NCI-H2081 treated with DMSO at 0.1 percent for 48 hours (cell line): ENCODE measurements around the gene ERBB4.

Source experiments
- DNase-seq: peaks from one replicate; lab custom pipeline; 2025; lab: John Stamatoyannopoulos, UW

The ERBB4 gene

DNA sequence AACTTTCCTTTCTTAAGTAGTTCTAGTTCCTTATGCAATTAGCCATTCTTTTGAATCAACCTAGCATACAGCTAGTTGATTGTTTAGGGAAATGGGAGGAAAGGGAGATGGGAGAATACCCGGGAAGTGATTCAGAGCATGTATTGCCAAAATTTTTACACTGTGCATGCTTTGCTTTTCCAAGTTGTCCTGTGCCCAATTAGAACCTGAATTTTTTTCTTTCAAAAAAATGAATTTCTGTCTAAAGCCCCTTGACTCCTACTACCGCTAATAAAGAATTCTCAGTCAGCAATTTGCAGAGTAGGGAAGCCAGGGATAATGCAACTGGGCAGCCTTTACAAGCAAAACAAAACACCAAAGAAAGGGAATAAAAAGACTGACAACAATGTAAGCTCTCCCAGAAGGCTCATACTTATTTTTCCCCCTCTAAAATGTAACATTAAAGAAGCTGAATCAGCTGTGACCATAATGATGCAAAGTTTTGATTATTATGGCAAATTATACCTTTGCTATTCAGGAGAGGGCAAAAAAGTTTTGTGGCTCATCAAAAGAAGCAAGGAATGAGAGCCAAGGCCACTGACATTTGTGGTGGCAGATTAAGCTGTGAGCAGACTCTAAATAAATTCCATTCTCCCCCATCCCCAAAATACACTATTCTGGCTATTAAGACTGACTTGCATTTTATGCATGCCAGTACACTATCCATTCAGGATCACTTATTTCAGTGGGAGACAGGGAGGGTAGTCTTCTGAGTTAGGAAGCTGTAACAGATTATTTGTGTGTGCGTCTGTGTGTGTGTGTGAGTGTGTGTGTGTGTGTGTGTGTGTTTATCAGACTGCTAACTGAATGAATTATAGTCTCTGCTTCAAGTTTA, 174.3 kb downstream of the ERBB4 start:
- no peak for DNase-seq

DNA sequence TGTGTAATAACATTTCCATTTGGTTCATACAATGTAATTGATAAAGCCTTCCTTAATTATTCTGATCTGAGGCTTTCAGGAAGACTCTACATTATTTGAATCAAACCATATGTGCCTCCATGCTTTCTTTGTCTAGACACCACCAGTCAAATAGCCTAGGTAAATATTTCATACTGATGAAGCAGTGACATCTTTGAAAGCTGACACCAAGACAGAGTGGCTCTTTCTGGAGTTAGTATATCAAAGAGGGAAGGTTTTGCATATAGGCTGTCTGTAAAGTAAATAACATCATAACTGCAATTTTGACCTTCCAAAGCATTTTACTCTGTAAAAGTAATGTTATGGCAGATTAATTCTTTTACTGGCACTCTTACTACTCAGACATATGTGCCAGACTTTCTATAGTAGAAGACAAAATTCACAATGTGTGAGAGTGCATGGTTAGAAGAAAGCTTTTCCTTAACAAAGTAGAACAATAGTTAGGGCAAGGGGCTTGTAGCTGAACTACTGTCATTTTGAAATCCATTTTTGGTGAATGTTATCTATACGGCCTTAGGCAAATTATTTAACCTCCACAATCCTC, 177.3 kb downstream of the ERBB4 start:
- no peak for DNase-seq

DNA sequence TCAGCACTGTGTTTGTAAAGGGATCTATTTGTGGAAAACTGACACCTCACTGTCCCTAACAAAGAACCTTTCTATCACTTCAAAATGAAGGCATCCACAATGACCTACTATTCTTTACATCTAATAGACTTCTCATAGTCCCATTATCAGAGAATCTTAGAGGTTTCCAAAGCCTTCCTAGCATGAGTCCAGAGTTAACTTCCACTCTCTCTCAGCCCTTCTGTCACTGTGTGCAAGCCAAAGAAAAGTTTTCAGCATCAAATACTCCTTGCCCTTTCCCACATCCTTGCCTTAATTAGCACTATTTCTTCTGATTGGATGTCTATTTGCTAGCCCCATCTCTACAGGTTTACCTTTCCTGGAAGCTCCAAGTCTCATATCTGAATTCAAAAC, 178.5 kb downstream of the ERBB4 start:
- no peak for DNase-seq

DNA sequence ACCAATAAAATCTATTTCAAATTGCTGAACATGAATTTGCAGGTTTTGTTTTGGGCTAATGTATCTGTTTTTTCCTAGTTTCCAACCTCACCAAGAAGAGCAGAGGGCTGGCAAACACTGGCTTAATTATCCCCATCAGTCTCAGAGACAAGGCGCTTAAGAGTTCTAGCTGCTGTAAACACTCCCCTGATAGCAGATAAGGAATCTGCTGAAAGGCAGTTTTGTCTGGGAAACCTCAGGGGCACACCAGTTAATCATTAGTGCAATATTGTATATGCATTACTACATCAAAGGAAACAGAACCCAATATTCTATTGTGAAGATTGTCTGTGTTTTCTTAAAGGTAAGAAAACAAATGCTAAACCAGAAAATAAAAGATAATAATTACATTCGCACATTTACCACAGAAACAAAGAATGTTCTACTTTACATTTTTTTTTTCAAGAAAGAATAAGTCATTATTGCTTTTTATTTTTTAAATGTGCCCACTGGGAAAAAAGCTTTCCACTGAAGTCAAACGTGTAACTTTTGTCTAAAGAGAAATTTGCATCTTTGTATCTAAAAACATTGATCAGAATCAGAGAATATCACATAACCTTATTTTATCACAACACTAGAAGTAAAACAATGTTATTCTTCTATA, 179.1 kb downstream of the ERBB4 start:
- no peak for DNase-seq

DNA sequence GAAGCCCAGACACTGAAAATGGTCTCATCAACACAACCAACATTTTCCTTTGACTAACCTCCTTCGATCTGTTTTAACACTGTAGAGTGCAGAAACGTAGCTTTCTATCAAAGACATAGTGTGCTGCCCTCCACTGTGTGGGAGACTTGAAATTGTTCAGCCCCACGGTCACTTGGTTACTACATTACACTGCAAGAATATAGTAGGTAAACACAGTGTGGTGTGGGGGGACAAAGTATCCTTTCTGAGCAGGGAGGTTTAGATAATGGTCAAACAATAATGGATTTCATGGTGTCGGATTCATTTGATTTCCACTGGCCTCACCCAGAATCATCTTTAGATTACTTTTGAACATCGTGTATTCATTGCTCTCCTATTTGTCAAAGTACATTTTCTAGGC, 181.0 kb downstream of the ERBB4 start:
- no peak for DNase-seq

DNA sequence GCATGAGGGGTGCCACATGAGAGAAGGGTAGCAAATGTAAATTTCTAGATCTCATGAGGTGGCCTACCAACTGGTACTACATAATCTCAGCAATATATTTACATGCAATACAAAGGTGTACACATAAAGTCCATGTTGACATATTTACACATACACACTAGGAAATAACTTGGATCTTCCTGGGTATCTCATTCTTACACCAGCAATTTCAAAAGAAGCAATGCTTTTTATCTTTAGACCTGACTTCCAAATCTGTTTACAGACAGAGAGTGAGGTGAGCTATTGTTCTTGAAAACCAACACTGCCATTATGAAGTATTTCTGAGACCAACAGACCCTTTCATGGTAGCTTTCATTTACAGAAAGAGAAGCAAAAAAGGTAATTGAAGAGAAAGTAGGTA, 184.2 kb downstream of the ERBB4 start:
- no peak for DNase-seq

DNA sequence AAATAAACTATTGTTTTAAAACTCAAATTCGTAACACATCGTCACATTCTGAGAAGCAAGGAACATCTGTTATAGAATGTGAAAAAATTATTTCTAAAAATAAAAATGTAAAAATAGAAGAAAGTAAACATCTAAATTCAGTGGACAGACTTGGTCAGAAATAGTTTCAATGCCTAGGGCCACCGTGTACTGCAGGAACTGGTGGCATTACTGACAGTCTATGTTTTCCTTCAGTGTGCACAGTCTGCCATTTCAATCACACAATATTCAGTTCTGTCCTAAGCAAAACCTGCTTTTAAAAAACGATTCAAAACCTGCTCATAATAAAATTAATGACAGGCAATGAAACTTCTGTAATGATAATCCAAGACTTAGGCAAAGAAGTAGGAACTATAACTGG, 190.1 kb downstream of the ERBB4 start:
- no peak for DNase-seq

DNA sequence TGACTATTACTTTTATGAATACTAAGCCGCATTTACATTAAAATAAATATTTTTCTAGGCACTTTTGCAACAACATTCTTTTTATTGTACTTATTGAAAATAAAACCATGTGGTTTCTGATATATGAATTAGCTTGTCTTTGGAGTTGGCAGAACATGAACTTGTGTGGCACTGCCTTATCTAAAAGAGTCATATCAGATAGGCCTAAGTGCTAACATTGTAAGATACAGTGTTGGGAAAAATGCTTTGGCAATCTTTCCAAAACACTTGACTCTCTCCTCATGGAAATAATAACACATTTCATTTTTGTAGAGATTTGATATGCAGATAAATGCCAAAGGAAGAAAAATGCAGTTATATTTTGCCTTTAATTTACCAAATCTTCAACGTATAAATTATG, 191.7 kb downstream of the ERBB4 start:
- DNase-seq = no peak

DNA sequence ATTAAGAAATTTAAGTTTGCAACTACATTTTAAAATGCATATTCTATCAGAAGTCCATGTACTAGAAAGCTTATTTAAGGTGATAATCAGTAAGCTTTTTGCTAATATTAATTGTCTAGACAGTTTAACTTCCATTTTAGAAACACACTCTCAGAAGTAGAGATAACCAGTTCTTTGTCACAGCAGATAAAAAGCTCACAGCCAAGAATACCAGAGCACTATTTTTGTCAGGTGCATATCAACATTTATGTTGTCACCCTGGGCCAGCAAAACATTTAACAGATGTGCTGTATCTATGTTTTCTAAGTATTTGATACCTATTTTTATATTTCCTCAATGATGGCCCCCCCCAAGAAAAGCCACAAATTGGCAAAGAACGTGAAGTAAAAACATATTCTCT, 192.6 kb downstream of the ERBB4 start:
- DNase-seq = no peak

DNA sequence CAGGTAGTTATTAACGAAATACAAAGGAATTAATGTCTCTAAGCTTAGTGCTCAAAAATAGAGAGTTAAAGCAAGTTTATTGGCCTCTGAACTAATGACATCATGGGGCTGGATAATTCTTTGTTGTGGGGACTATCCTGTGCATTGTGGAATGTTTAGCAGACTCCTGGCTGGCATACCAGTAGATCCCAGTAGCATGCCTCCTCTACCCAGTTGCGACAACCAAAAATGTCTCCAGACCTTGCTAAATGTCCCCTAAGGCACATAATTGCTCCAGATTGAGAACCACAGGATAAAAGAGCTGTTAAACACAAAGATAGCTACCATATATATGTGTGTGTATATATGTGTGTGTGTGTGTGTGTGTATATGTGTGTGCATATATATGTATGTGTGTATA, 194.5 kb downstream of the ERBB4 start:
- DNase-seq = no peak

DNA sequence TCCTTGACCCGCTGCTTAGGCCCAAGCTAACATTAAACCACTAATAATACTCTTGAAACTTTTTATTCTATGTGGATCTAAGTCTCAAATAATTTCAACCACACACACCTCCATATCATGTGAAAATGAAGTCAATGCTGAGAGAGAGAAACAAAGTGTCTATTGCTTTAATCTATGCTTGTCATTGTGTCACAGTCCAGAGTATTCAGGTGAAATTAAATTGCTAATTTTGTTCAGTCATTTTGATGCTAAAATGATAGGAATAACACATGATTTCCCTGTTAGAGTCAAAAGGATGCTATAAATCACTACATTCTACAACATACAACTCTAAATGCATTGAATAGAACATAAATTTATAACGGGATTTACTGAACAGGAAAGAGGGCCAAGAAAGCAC, 195.4 kb downstream of the ERBB4 start:
- DNase-seq = no peak

DNA sequence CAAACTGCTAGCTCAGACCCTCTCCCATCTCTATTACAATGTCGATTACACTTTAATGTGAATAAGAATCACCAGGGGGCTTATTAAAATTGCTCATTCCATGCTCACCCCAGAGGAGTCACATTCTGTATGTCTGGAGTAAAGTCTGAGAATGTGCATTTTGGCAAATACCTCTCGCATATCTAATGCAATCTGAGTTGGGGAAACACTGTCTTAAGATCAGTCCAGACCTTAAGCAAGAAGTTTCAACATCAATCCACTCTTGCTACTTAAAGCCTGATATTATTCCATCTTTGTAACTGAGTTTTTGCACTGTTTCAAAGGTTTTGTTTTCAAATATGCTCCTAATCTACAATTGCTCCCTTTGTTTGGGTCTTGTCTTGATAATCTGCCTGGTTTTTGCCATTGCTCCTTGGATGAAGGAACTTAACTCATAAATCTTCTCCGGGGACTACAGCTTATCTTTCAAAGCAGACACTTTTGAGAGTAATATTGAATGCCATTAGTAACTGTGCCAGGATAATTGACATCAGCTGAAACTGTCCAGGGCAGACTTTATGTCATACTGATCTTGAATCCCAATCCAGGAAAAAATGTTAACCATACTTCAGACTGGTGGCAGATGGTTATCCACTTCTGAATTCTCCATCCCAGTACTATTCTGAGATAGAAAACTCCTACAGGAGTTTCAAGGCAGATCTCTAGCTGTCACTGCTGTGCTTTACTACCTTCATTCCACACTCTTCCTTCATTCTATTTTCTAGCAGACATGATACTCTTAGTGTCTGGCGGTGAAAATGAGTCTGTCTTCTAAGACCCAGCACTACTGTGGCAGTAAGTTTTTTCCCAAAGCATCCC, 200.9 kb downstream of the ERBB4 start:
- DNase-seq = no peak

DNA sequence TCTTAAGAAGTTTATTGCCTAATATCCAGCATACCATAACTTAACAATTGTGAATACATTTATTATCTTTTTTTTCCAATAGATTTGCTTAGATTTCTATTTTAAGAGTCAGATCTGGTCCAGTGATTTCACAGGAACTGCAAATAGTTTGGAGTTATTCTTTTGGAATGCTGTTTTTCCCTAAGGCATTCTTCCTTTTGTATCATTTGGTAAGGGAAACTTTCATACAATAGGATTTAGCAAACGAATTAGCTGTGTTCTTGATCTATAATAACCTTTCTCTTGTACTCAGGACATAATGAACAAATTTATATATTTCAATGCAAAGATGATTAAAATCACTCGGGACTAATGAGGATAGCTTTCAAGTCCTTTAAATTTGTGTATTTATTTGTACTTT, 201.6 kb downstream of the ERBB4 start:
- DNase-seq = no peak

DNA sequence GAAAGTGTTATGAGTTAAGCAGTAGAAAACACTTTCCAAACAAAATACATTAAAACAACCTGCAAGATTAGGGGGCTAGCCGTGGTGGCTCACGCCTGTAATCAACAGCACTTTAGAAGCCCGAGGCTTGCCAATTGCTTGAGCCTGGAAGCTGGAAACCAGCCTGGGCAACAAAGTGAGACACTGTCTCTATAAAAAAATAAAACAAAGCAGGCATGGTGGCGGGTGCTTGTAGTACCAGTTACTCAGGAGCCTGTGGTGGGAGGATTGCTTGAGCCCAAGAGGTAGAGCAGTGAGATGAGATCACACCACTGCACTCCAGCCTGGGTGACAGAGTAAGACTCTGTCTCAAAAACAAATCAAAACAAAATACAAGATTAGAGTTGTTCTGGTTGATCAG, 208.3 kb downstream of the ERBB4 start:
- no peak for DNase-seq

DNA sequence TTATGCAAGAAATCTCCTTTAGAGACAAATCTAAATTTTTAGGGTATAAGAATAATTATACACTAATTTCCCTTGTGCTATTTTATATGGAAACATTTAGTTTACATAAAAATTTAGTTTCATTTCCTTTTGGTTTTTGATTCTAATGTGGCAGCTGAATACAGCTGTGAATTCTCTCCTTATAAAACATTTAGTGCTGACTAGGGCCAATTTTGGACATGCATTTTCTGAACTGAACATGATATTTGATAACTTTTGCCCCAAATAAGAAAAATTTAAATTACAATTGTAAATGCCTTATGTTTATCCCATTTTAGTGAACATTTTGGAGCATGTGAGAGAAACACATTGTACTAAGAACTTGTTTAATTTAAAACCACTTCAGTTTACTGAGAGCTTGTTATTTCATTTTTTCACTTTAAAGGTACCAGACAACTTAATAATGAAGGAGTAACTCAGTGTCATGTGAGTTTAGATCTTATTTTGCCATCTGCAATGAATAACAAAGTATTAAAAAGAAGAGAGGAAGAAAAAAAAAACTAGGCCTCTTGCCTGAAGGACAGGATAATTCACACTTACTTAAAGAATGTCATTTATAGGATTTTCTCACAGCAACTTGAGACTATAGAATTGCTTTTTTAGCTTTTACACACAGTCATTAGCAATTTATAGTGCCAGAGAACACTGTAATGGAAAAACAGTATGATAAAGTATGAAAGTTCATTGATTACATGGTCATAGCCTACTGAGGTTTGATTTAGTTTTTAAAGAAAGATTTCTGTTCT, 209.7 kb downstream of the ERBB4 start:
- DNase-seq = no peak

DNA sequence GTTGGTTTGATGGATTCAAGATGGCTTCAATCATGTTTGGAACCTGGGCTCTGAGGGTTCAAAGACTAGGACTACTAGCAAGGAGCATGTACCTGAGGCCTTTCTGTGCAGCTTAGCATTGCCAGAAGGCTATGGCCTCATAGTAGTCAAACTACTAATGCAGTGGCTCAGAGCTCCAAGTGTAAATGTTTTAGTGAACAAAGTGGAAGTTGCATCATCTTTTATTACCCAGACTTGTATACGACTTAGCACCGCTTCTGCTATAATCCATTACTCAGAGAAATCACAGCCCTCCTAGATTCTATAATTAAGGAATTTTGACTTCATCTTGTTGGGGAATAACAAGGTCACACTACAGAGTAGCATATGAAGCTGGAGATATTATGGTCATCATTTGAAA, 210.5 kb downstream of the ERBB4 start:
- no peak for DNase-seq

DNA sequence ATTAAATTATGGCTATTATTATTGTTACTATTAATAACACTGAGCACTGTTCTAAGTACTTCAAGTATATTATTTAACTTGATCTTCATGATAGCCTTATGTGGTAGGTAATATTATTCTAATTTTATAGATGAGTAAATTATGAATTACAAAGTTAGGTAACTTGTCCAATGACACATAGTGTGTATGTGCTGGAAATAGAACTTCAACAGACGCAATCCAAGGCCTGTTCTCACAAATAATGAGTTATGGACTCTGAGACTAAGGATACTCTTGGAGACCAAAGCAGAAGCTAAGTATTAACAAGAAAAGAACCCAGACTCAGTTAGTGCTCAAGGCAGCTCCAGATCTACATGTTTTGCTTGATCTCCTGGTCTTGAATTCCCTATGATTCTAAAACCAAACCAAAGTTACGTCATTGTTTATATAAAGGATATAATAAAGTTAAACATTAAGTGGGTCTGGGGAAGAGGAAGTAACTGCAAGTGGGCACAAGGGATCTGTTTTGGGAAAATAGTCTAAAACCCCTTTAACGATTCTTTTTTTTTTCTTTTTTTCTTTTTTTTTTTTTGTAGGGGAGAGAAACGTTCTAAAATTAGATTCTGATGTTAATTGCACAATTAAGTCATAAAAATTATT, 211.3 kb downstream of the ERBB4 start:
- DNase-seq = no peak

DNA sequence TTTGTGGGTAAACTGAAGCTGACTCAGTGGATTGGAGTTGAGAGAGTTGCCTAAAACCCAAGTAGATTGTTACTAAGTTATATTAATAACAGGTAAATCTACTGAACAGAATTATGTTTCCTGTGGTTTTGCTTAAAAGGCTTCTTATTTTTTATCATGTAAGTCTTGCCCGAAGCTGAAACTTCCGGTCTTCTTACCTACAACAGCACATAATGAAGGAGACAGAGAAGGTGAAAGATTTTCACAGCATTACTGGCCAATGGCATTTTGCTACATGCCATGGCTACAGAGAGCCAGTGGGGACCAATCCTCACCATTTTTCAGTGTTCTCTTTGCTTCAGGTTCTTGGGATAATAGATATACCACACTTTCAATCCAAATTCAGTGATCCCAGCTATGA, 220.0 kb downstream of the ERBB4 start:
- no peak for DNase-seq

DNA sequence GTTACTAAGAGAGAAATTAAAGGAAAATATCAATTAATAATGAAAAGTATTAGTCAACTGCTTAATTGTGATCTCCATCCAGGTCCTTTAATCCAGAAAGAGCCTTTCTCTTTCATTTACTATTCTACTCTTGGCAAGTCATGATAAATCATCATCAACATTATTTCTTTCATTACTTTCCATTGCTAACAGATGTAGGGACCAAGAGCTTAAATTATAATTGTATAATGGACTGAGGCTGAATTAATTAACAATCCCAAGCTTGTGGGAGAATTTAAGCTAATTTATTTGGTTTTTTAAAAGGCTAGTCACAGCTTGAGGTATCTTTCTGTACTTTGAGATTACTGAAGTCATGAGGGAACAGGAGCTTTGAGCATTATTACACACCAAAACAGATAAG, 223.9 kb downstream of the ERBB4 start:
- DNase-seq = no peak

DNA sequence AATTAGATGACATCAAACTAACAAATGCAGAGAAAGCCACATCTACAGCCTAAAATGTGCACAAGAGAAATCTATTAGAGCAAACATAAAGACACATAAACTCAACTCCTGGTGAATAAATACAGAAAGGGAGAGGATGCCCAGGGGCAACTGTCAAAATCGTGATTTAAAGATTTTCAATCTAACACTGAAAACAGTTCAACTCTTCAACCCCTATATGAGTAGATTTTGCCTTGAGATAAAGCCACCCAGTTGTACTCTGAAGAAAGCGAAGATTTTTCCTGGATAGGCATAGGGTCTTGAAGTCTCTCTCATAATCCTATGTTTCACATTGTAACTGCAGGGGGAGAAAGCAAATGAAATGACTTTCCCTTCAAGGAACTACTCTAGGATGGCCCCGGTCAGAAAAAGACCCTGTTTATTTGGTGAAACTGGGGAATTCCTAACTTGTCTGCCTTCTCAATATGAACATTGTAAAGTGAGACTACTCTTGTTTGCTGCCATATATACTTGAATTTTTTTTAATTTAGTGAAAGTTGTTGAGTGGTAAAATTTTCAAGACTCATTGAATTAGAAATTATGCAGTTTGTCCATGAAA, 226.7 kb downstream of the ERBB4 start:
- no peak for DNase-seq

DNA sequence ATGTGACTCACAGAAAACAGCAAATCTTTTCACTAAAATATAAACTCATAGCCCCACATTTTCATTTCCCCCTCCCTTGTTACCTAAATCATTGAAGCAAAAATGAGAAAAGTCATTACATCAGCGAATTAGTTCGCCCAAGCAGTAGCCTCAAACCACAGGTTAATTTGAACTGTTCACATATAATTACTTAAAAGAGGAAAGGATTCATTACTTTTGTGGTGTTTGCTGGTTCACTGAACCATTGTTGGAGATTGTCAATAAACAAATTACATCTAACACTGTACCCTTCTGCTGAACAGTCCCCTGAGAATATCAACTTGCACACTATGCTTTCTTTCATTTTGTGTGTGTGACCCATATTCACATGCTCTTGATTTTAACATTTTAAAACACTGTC, 238.7 kb downstream of the ERBB4 start:
- no peak for DNase-seq
